AG04449 (cell line): ENCODE data around the gene SYK.

Experiments
- CTCF ChIA-PET: fragments of 350-600 bp; formaldehyde crosslinking; extraction: SDS; loops from one replicate; lab custom pipeline; 2021; ENCODE audit warnings: antibody characterized with exemption; lab: Yijun Ruan, JAX
- POLR2A ChIA-PET: fragments of 400-600, 350-600 bp; formaldehyde crosslinking; extraction: SDS; loops from one replicate; lab custom pipeline; 2020; ENCODE audit warnings: antibody characterized with exemption, inconsistent platforms; lab: Yijun Ruan, JAX
- DNase-seq: peaks from one replicate; pipeline ENCODE4 v3.0.0-alpha.2; 2010; ENCODE audit warnings: low read depth, low spot score
- H3K4me3 ChIP-seq: 2 replicates; pipeline ENCODE4 v1.5.1; 2011; ENCODE audit warnings: low read depth, mild to moderate bottlenecking, control low read depth, low read length
- TF ChIP-seq, protein P1 (sequence below): IDR thresholded peaks from one replicate; pipeline ENCODE4 v1.5.1; 2011; ENCODE audit warnings: mild to moderate bottlenecking, moderate library complexity, low read length, control low read depth, inconsistent platforms; ENCODE audit not compliant: insufficient read depth; ENCODE audit errors: missing control alignments

The SYK gene

DNA sequence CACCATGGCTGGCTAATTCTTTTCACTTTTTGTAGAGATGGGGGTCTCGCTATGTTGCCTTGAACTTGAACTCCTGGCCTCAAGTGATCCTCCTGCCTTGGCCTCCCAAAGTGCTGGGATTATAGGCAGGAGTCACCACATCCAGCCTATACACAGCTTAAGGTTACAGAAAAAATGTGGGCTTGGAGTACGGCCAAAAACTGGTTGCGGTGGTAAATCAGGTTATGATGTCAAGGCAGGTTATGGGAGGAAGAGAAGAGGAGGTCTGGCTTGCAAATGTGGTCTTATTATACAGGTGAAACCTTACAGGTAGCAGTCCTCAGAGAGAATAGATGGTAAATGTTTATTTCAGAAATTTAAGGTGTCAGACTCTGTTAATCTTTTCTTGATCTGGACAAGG lies 30.7 kb upstream of the SYK start:
- ChIA-PET CTCF (no interaction called here), POLR2A (no interaction called here)
- H3K4me3 ChIP-seq, result no peak overlapping the region
- no peak for DNase-seq
- TF ChIP-seq, protein P1, sequence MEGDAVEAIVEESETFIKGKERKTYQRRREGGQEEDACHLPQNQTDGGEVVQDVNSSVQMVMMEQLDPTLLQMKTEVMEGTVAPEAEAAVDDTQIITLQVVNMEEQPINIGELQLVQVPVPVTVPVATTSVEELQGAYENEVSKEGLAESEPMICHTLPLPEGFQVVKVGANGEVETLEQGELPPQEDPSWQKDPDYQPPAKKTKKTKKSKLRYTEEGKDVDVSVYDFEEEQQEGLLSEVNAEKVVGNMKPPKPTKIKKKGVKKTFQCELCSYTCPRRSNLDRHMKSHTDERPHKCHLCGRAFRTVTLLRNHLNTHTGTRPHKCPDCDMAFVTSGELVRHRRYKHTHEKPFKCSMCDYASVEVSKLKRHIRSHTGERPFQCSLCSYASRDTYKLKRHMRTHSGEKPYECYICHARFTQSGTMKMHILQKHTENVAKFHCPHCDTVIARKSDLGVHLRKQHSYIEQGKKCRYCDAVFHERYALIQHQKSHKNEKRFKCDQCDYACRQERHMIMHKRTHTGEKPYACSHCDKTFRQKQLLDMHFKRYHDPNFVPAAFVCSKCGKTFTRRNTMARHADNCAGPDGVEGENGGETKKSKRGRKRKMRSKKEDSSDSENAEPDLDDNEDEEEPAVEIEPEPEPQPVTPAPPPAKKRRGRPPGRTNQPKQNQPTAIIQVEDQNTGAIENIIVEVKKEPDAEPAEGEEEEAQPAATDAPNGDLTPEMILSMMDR, result no peak

DNA sequence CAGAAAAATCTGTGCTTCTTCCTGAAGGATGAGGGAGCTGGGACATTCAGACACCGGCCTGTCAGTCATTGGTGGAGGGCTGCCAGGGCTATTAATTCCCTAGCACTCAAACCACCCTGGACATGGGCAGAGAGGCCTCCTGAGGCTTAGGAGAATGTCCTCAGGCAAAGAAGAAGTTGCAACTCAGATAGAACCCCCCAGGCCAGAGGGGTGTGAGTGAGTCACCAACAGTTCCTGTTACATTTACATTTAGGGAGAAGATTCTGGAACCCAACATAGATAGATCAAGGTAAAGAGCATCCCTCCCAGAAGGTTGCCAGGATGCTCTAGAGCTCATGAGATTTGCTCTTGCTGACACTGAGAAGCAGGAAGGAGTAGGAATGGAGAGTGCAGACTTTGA lies 29.2 kb upstream of the SYK start:
- H3K4me3 ChIP-seq, result no peak overlapping the region
- CTCF ChIA-PET, result no interaction called here
- POLR2A ChIA-PET, result no interaction called here
- DNase-seq, result no peak
- TF ChIP-seq, protein P1, result no peak

DNA sequence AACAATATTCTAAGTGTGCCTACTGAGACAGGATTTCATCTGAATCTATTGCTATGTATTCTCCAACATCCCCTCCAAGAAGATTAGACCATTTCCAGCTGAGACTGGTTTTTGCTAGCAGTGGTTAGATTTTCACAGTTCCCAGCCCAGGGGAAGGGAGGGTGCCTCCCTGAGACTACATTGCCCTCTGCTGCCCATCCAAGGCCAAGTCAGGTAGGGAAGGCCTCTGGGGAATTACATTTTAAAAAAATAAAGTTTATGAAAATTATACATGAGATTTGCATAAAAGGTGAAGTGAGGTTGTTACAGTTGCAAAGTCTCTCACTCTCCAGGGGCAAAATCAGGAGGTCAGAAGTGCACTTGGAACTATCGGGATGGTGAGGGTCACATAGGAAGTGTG lies 28.0 kb upstream of the SYK start:
- H3K4me3 ChIP-seq, result no peak overlapping the region
- POLR2A ChIA-PET, result no interaction called here
- TF ChIP-seq, protein P1, result no peak
- CTCF ChIA-PET, result no interaction called here
- no peak for DNase-seq

DNA sequence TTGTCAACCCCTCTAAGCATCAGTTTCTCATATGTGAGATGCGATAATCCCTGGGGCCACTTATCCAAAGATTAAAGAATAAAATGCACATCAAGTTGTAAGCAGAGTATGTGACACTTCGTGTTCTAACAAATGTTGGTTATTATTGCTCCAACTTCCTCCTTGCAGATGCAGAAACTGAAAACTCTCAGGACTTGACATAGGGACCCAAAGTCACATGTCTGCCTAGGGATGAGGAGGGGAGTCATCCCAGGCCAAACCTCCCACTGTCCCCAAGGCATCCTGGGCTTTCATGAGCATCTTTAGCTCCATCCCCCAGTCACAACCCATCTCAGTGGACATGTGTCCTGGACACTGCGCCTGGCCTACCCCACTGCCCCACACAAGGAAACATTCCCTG lies 27.5 kb upstream of the SYK start:
- no peak overlapping the region for H3K4me3 ChIP-seq
- TF ChIP-seq, protein P1, result no peak
- CTCF ChIA-PET, result no interaction called here
- POLR2A ChIA-PET, result no interaction called here
- no peak for DNase-seq

DNA sequence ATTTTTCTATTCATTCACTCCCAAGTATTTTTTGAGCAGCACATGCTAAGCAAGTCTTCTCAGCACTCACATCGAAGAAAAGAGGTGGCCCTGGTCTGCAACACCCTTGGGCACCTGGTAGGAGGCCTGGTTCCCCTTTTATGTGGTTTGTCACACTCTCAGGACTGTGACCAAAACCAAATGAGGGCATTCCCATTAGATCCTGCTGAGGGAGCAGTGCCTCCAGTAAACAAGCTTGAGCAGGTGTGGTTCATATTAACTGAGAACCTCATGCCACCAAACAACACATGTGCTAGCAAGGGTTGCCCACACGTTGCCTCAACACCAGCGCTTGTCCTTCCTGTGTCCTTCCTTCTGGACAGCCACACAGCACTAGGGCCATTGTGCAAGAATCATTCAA lies 26.9 kb upstream of the SYK start:
- DNase-seq, result no peak
- ChIA-PET POLR2A (no interaction called here), CTCF (no interaction called here)
- H3K4me3 ChIP-seq, result no peak overlapping the region
- TF ChIP-seq, protein P1, result no peak

DNA sequence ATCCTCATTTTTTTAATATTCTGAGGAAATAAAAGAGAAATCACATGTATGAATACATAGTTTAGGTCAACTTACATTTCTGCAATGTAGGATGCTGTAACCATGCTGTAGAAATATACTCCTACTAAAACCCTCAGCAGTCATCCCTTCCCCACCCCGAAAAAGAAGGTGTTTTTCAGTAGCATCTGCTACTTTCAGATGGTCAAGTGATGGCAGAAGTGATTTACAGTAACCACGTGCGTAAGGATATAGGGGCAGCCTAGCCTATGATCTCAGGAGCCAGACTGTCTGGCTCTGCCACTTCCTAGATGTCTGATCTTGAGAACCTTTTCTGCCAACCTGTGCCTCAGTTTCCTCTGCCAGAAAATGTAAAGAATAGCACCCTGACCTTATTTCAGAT lies 26.0 kb upstream of the SYK start:
- TF ChIP-seq, protein P1, result no peak
- ChIA-PET POLR2A (no interaction called here), CTCF (no interaction called here)
- no peak overlapping the region for H3K4me3 ChIP-seq
- no peak for DNase-seq
